ENCODE results near the gene CHPF.

Gene CHPF

GRCh38 chr2:219511547-219512325 is 31.9 kb downstream of the CHPF start:
- DNase-seq: no peak

- DNase-seq: no peak
Observed at GRCh38 chr2:219510512-219511135, 33.0 kb downstream of the CHPF start.

- no peak for DNase-seq
Observed at GRCh38 chr2:219509780-219510511, 33.7 kb downstream of the CHPF start.

GRCh38 chr2:219508971-219509779 is 34.4 kb downstream of the CHPF start:
- no peak for DNase-seq

GRCh38 chr2:219508444-219508734 is 35.2 kb downstream of the CHPF start:
- DNase-seq: no peak

- DNase-seq: no peak
Observed at GRCh38 chr2:219507581-219508443, 35.8 kb downstream of the CHPF start.

- no peak for DNase-seq
Observed at GRCh38 chr2:219506802-219507526, 36.6 kb downstream of the CHPF start.

- DNase-seq: no peak
Observed at GRCh38 chr2:219506153-219506801, 37.3 kb downstream of the CHPF start.

GRCh38 chr2:219505585-219505984 is 38.0 kb downstream of the CHPF start:
- no peak for DNase-seq

GRCh38 chr2:219502618-219503017 is 41.0 kb downstream of the CHPF start:
- DNase-seq: no peak

- DNase-seq: no peak
Observed at GRCh38 chr2:219501849-219502248, 41.8 kb downstream of the CHPF start.

GRCh38 chr2:219500135-219500534 is 43.5 kb downstream of the CHPF start:
- no peak for DNase-seq

GRCh38 chr2:219499555-219499954 is 44.1 kb downstream of the CHPF start:
- no peak for DNase-seq

- no peak for DNase-seq
Observed at GRCh38 chr2:219499058-219499307, 44.6 kb downstream of the CHPF start.

- peak; percentile 79 for DNase-seq
Observed at GRCh38 chr2:219498280-219499057, 45.1 kb downstream of the CHPF start, which contains the start of gene GMPPA. Gene GMPPA, plus strand, starts transcription at chr2:219498891. Its CDS starts 1,085 bp downstream, at chr2:219499976.

- DNase-seq: no peak
Observed at GRCh38 chr2:219497495-219498279, 45.9 kb downstream of the CHPF start.

GRCh38 chr2:219496825-219497494 is 46.6 kb downstream of the CHPF start:
- DNase-seq: no peak

- no peak for DNase-seq
Observed at GRCh38 chr2:219496247-219496824, 47.3 kb downstream of the CHPF start.

All from NCI-H2029 treated with DMSO at 0.1 percent for 48 hours (cell line).